ENCODE data around the gene MAP3K13.

The MAP3K13 gene

GRCh38 chr3:185319801-185320200 is 43.1 kb upstream of the MAP3K13 start:
- Histone ChIP-seq H3K27ac (no peak overlapping the region), H3K4me3 (ENCODE audit: low read depth, low read length) (no peak overlapping the region), H3K9me3 (ENCODE audit: severe bottlenecking) (no peaks in the 10 kb centered on the region), H3K27me3 (ENCODE audit: insufficient read depth, low read depth, severe bottlenecking) (no peaks in the 10 kb centered on the region), H3K36me3 (no peaks in the 10 kb centered on the region)
- TF ChIP-seq, protein P1, sequence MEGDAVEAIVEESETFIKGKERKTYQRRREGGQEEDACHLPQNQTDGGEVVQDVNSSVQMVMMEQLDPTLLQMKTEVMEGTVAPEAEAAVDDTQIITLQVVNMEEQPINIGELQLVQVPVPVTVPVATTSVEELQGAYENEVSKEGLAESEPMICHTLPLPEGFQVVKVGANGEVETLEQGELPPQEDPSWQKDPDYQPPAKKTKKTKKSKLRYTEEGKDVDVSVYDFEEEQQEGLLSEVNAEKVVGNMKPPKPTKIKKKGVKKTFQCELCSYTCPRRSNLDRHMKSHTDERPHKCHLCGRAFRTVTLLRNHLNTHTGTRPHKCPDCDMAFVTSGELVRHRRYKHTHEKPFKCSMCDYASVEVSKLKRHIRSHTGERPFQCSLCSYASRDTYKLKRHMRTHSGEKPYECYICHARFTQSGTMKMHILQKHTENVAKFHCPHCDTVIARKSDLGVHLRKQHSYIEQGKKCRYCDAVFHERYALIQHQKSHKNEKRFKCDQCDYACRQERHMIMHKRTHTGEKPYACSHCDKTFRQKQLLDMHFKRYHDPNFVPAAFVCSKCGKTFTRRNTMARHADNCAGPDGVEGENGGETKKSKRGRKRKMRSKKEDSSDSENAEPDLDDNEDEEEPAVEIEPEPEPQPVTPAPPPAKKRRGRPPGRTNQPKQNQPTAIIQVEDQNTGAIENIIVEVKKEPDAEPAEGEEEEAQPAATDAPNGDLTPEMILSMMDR (IDR thresholded peaks at IDR 0.05; ENCODE audit: low read depth, low read length), result no peak
- no peak for DNase-seq

DNA sequence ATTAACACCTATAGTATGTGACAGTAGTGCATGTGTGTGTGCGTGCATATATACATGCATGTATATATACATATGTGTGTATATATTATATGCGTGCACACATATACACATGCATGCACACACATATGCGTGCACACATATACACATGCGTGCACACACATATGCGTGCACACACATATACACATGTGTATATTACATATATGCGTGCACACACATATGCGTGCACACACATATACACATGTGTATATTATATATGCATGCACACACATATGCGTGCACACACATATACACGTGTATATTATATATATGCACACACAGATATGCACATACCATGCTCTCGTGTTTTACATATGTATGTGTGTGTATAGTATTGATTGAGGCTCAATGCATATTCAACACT is 42.0 kb upstream of the MAP3K13 start:
- H3K36me3 ChIP-seq, result no peaks in the 10 kb centered on the region

DNA sequence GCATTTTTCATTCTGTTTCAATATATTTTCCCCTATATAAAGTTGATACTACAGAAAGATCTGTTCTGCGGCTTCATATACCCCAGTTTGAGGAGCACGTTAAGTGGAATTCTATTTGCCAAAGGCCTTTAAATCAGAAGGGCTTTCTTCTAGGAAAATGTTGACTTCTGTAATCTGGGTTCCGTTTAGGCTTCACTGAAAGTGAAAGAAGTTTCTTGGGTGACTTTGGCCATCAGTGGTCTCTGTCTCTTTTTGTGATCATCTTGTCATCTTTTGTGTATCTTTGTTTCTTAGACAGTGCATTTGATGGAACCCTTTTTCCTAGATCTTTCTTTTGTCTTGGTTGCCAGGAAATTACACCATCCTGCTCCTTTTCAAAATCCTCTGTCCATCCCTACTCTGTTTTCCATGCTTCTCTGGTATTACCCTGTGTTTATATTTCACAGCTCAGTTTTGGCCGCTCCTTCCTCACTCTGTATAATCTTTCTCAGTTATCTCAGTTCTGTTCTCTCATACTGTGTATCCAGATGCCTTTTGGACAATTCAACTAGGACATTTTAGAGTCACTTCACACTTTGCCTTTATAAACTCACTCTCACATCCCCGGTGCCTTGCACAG is 40.7 kb upstream of the MAP3K13 start:
- DNase-seq, result no peak
- no peaks in the 10 kb centered on the region for H3K9me3 ChIP-seq (ENCODE audit: severe bottlenecking)
- no peaks in the 10 kb centered on the region for H3K27me3 ChIP-seq (ENCODE audit: insufficient read depth, low read depth, severe bottlenecking)
- no peak overlapping the region for H3K4me3 ChIP-seq (ENCODE audit: low read depth, low read length)
- TF ChIP-seq, protein P1 (IDR thresholded peaks at IDR 0.05; ENCODE audit: low read depth, low read length), result no peak
- no peaks in the 10 kb centered on the region for H3K36me3 ChIP-seq
- H3K27ac ChIP-seq, result no peak overlapping the region

More for the DNA sequence above, 42.0 kb upstream of the MAP3K13 start:
- H3K27me3 ChIP-seq (ENCODE audit: insufficient read depth, low read depth, severe bottlenecking), result no peaks in the 10 kb centered on the region
- H3K27ac ChIP-seq, result no peak overlapping the region
- no peak for DNase-seq
- H3K9me3 ChIP-seq (ENCODE audit: severe bottlenecking), result no peaks in the 10 kb centered on the region
- TF ChIP-seq, protein P1 (IDR thresholded peaks at IDR 0.05; ENCODE audit: low read depth, low read length), result no peak
- no peak overlapping the region for H3K4me3 ChIP-seq (ENCODE audit: low read depth, low read length)

DNA sequence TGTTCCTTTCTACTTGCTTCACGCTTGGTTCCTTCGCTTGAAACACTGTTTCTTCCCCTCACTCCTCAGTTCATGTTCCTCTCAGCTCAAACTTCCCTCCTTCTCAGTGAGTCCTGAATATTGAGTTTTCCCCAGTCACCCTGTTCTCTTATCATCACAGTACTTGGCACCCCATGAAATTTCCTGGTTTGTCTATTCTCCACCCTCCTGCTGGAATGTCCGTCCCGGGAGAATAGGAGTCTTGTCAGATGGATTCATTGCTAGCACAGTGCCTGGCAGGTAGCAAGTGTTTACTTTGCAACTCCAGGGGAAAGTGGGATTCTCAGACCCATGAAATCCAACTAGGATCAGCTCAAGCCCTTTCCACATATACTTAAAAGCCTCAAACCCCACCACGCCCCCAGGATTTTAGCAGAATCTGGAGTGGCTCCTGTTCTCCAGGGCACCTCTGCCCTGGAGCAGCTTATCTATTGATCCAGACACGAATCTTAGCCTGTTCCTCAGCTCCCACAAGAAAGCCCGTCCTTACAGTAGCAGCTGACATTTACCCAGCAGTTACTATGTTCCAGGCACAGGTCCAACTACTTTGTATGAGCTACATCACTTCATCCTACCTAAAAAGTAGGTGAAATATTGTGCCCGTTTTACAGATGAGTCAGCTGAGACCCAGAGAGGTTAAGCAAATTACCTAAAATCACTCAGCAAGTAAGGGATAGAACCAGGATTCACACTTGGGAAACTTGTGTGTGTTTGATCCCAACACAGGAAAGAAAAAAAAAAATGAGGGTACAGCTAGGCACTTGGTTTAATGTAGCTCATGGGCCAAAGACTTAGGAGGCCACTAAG is 36.8 kb upstream of the MAP3K13 start:
- Histone ChIP-seq H3K36me3 (no peaks in the 10 kb centered on the region), H3K27ac (no peak overlapping the region), H3K4me3 (ENCODE audit: low read depth, low read length) (no peak overlapping the region), H3K9me3 (ENCODE audit: severe bottlenecking) (no peaks in the 10 kb centered on the region), H3K27me3 (ENCODE audit: insufficient read depth, low read depth, severe bottlenecking) (no peaks in the 10 kb centered on the region)
- no peak for DNase-seq
- TF ChIP-seq, protein P1 (IDR thresholded peaks at IDR 0.05; ENCODE audit: low read depth, low read length), result no peak

GRCh38 chr3:185327062-185327461 is 35.9 kb upstream of the MAP3K13 start:
- no peaks in the 10 kb centered on the region for H3K9me3 ChIP-seq (ENCODE audit: severe bottlenecking)
- DNase-seq, result no peak
- no peaks in the 10 kb centered on the region for H3K27me3 ChIP-seq (ENCODE audit: insufficient read depth, low read depth, severe bottlenecking)
- H3K27ac ChIP-seq, result no peak overlapping the region
- TF ChIP-seq, protein P1 (IDR thresholded peaks at IDR 0.05; ENCODE audit: low read depth, low read length), result no peak
- H3K4me3 ChIP-seq (ENCODE audit: low read depth, low read length), result no peak overlapping the region
- H3K36me3 ChIP-seq, result no peaks in the 10 kb centered on the region
